Activated gamma-delta T cell treated with anti-CD3 and anti-CD28 coated beads, Interleukin-2, amount 50 U/mL, for 16 hours (primary cell): ENCODE data around the gene IL2RA.
"Not testable (repeated sequence)": the region's sequence is repeated elsewhere in the genome, so short reads cannot be mapped to it uniquely, and the experiment has no call there.

ENCODE experiments used
- DNase-seq: peaks from one replicate; pipeline ENCODE4 v3.0.0-alpha.2; 2020; ENCODE audit warnings: low read depth

Gene IL2RA

DNA sequence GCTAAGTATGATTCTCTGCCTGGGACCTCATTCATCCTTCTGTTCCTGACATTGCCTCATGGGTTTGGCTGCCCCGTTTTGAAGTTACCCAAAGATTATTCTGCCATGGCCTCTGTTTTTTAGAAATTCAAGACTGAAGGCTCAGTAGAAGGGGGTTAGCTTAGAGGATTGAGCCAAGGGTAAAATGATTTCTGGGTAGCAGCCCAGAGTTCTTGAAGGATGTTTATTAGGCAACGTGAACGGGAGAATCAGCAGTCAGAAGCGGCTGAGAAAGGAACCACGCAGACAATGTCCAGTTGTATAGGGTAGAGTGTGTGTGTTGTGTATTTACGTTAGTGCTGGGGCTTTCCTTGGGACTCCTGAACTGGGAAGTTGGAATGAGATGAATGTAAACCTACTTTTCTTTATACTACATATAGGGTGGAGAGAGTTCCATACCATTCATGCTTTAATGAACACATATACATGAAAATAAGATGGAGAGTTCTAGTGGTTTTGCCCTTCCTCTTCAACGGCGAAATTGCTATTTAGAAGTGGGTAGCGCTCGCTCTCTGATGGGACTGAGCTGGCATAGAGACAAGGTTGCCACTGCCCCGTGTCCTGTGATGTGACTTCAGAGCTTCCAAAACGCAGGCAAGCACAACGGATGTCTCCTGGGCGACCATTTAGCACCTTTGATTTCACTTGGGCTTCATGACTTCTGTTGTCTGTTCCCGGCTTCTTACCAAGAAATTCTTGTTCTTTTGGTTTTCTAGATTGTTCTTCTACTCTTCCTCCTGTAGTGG, 49.9 kb downstream of the IL2RA start:
- DNase-seq = no peak

DNA sequence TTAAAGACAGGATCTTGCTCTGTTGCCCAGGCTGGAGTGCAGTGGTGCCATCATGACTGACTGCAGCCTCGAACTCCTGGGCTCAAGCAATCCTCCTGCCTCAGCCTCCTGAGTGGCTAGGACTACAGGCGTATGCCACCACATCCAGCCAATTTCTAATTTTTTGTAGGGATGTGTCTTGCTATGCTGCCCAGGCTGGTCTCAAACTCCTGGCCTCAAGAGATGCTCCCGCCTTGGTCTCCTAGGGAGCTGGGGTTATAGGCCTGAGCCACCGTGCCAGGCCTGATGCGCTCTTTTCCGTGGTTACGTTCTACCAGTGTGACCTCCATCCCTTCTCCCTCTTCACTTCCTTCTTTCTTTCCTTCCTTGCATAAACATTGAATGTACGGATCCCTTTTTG, 50.6 kb downstream of the IL2RA start:
- no peak for DNase-seq

DNA sequence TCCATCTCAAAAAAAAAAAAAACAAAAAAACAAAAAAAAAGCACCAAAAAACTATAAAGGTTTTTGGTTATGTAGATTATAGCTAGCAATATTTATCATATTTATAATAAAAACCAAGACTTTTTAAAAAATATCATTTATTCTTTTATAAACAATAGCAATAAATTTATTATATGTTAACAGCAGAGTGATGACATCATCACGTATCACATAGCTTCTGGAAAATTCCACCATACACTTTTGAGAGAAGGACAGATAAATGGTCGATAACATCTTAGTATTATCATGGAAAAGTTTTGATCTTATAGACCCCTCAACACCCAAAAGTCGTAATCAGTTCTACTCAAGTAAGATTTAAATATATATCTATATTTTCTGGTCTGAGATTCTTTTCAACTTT, 51.6 kb downstream of the IL2RA start:
- no peak for DNase-seq

DNA sequence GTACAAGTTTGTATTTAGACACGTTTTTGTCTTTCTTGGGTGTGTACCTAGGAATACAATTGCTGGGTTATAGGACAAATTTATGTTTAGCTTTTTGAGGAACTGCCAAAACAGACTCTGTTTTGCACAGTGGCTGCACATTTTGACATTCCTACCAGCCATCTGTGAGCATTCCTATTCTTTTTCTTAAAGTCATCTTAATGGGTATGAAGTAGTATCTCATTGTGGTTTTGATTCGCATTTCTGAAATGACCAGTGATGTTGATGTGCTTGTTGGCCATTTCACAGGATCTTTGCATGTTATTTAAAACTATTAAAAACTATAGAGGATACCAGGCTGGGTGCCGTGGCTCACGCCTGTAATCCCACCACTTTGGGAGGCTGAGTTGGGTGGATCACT, 52.2 kb downstream of the IL2RA start:
- DNase-seq = no peak

DNA sequence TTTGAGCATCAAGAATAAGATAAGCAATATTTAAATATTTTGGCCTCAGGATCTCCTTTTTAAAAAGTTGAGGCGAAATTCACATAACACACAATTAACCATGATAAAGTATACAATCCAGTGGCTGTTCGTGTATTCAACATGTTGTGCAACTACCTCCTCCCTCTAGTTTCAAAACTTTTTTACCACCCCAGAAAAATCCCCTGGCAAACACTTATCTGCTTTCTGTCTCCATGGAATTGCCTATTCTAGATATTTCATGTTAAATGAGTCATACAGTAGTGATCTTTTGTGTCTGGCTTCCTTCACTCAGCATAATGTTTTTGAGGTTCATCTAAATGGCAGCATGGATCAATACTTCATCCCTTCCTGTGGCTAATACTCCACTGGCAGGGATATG, 53.0 kb downstream of the IL2RA start:
- DNase-seq = no peak

DNA sequence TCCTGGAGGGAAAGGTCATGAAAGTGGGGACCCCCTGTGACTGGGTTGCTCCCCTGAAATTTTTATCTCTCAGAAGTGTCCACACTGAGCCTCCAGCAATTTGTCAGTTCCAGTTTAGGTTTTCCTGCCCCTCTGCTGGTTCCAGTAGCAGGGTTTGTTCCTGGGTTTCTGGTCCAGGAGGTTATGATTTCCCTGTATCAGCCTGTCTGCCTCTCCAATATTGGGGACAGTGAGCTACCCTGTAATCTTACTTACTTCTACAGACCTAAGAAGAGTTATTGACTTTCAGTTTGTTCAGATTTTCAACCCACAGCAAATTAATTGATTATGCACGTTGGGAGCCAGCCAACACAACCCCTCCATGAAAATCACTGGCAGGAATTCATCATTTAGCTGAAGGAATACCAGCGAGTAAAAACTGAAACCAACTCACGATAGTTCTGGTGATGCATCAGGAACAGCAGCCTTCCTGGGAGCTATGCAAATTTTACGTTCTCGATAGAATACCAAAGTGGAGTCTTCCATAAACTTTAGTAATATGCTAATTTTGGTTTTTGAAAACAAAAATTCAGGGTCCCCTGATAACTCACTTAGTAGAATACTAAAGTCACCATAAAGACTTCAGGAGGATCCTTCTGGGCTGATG, 53.5 kb downstream of the IL2RA start:
- no peak for DNase-seq

DNA sequence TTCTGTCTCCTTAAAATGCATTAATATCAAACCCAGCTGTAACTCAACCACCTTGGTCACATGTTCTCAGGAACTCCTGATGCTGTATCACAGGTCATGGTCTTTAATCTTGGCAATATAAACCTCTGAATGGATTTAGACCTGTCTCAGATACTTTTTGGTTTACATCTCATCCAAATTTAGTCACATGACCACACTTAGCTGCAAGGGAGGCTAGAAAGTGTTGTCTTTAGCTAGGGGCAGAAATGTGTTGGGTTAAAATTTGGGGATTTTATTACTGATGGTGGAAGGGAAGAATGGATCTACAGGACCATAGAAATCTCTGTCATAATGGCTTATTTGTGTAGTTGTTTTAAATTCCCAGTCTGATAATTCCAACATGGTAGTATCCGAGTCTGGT, 55.2 kb downstream of the IL2RA start:
- no peak for DNase-seq

DNA sequence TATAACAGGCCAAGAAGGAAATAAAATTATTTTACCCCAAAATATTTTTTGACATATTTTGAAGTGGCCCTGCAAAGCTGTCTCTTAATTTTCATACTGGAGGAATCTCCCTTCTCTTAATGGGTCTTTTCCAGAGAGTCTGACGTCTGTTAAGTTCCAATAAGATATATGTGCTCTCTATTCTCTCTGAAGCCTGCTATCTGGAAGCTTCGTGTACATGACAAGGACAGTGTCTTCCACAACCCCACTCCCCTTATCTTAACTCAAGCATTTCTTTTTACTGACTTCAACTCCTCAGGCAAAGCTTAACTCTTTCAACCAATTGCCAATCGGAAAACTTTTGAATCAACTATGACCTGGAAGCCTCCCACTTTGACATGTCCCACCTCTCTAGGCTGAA, 55.6 kb downstream of the IL2RA start:
- no peak for DNase-seq

DNA sequence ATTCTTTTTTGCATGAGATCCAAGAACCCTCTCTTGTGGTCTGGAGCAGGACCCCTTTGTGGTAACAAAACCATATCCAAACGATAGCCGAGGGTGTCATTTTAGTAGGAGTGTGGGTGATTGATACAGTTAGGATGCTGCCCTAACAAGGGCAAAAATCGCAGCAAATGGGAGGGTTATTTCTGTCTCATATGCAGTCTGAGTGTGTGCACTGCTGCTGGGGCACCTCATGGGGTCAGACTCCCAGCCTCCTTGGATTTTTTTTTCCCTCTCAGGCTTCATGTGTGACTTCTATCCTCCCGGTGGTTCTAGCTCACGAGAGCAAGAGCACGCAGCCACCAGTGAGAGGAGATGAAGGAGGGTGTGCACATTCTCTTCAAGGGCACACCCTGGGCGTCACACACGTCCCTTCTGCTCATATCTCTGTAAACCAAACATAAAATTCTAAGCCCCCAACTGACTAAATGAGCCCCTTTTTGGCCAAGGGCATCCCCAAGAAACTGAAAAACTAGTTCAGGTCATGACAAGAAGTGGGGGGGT, 56.2 kb downstream of the IL2RA start:
- DNase-seq = no peak

DNA sequence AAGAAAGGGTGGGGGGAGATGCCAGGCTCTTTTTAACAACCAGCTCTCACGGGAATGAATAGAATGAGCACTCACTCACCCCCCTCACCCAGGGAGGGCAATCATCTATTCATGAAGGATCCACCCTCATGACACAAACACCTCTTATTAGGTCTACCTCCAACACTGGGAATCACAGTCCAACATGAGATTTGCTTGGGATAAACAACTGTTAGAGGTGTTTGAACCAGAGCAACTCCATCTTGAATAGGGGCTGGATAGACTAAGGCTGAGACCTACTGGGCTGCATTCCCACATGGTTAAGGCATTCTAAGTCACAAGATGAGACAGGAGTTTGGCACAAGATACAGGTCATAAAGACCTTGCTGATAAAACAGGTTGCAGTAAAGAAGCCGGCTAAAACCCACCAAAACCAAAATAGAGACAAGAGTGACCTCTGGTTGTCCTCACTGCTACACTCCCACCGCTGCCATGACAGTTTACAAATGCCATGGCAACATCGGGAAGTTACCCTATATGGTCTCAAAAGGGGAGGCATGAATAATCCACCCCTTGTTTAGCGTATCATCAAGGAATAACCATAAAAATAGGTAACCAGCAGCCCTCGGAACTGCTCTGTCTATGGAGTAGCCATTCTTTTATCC, 56.9 kb downstream of the IL2RA start:
- DNase-seq = not testable (repeated sequence)

DNA sequence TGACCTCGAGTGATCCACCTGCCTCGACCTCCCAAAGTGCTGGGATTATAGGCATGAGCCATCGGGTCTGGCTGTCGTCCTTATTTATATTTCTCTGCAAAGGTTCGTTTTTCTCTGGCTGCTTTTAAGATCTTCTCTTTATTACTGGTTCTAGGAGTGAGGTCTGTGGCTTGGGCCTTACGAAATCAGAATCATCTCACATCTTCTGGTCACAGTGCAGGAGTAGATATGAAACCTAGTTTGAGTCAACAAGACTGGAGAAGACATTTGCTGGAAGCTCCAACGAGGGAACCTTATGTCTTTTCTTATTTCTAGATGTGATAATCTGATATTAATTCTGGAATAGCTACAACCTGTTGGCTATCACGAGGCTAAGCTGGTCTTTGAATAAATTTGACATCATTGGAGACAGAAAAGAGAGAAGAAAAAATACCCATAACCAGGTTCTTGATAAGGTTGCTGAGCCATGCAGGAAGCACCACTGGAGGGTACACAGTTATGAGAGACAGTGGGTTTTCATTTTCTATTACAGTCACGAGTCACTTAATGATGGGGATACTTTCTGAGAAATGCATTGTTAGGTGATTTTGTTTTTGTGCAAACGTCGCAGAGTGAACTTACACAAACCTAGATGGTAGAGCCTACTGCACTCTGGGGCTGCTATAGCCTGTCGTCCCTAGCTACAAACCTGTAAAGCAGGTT, 59.2 kb downstream of the IL2RA start:
- no peak for DNase-seq

DNA sequence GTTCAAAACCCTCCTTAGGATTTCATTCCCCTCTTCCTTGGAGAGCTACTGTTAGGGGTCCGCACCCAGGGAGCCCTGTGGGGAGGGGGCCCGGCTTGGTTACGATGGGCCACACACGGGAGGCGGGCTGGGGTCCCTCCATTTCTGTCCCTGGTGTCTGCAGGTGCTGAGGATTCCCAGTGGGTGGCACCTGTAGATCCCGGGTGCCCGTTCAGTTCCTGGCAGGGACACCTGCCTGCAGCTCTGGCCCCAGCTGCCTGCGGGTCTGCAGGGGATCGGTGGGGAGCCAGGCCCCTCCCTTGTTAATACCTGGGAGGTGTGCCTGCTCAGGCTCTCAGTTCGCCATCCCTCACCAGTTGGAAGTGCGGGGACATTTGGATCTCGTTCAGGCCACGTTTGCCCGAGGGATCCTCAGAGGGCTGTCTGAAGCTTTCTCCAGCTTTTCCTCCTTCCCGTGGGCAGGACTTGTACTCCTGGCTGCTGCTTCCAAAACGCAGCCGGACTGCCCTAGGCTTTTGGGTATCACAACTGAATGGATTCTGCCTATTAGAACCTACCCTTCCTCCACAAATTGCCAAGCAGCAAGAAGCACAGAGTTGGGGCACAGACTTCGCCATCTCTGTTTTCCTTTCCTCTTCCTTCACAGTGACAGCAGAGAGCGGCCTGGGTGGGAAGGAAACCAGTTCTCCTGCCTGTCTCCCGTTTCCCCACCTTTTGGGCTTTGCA, 62.6 kb downstream of the IL2RA start:
- no peak for DNase-seq

DNA sequence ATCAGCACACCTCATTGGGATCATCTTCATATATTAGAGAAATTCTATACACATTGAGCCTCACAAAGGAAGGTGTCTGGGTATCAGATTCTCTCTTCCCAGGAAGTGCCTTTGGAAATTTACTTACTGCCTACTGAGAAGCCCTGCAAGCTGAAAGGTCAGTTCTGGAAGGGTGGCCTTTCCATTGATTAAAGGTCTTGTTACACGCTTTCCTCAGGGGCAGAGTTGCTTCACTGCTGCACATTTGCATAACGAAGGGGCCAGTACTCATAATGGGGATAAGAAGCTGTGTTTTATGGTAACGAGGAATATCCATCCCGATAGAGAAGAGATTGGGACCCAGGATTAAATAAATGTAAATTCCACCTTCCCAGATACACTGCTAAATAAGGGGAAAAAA, 65.5 kb downstream of the IL2RA start:
- no peak for DNase-seq

DNA sequence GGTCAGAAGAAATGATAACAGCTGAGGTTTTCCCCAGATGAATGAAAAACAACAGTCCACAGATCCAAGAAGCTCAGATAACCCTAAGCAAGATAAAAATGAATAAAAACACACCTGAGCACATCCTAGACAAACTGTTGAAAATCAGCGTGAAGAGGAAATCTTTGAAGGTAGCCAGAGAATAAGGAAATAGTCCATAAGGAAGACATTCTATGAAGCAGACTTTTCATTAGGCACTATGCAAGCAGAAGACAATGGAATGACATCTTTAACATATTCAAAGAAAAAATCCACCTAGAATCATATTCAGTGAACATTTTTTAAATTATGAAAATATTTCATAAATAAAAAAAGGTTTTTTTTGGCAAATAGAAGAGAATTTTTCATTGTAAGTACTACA, 69.8 kb downstream of the IL2RA start:
- DNase-seq = no peak

DNA sequence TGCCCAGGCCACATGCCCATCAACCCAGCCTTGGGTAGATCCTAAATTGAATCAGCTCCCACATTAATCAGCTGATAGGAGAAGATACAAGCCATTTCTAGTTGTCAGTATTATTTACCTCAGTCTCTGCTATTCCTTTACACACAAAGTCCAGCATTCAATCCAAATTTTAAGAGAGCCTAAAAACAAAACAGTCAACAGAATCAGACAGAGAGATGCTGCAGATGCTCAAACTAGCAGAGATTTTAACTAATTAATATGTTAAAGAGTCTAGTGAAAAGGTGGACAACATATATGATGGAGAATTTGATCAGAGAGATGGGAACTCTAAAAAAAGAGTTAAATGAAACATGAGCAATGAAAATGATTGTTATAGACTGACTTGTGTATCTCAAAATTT, 70.5 kb downstream of the IL2RA start:
- no peak for DNase-seq

DNA sequence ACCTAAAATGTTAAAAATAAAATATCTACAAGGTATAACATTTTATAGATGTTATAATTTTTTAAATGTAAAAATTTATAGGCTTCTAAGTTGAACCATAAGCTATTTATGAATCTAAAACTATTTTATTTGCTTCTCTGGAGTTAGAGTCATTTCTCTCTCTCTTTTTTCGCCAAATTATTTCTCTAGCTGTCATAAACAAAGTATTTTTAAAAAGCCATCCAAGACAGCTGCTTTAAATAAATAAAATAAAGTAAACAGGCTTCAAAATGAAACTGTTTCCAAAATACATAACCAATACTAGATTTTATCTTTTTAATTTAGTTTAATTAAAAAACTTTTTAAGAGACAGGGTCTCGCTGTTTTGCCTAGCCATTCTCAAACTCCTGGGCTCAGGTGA, 72.4 kb downstream of the IL2RA start:
- DNase-seq = no peak

DNA sequence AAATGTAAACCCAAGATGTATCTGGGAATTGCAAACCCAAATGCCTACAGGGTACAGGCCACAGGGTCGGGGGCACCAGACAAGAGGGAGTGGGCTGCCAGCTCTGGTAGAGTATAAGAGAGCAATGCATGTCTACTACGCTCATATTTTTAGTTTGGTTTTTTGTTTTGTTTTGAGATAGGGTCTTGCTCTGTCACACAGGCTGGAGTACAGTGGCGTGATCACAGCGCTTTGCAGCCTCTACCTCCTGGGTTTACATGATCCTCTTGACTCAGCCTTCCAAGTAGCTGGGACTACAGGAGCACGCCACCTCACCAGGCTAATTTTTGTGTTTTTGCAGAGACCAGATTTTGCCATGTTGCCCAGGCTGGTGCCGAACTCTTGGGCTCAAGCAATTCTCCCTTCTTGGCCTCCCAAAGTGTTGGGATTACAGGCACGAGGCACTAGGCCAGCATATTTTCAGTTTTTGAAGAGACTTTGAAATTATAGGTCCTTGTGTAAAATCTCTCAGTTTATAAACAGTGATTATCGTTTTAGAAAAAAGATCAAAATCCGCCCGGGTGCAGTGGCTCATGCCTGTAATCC, 73.7 kb downstream of the IL2RA start:
- DNase-seq = no peak

DNA sequence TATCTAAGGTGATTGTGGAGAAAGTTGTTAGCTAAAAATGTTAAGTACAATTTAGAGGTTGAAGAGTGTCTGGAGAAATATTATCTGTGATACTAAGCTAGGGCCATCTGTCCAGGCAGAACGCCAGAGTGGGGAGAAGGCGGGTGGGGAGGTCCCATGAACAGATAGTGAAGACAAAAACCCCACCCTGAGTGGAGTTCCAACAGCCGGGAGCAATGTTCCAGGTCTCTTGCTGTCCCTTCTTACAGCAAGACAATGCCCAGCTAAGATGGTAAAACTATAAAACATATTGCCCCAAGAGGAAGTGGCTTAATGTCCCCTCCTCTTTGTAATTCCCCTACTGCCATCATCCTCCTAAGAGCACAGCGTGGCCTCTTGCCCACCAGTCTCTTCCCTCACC, 74.4 kb downstream of the IL2RA start:
- no peak for DNase-seq

DNA sequence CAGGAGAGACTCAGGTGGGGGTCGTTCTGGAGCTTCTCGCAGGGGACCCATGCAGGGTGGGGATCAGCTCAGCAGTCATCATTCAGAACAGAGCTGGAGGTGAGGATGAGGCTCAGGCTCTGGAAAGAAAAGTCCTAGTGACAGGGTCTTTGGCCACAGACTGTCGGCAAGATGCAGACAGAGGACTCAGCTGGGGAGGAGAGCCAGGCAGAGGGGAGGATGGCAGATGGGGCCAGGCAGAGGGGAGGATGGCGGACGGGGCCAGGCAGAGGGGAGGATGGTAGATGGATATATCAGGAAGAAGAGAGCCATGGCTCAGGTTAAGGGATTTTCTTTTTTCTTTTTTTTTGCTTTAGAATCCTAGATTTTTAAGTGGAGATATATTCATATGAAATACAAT, 77.1 kb downstream of the IL2RA start:
- DNase-seq = no peak

DNA sequence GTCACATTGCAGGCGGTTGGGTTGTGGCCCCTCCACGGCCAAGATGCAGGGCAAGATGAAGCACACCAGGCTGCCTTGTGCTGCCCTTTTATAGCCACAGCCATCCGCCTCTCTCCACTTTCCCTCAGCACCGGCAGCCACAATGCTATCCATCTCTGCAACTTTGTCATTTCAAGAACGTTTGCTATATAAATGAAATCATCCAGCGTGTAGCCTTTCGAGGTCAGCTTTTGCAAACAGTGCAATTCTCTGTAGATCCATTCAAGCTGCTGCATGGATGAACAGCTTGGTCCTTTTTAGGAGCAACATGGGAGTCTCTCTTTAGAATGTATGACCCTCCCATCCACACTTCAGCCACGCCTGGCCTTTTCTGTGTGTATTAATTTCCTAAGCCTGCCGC, 78.4 kb downstream of the IL2RA start:
- DNase-seq = no peak

DNA sequence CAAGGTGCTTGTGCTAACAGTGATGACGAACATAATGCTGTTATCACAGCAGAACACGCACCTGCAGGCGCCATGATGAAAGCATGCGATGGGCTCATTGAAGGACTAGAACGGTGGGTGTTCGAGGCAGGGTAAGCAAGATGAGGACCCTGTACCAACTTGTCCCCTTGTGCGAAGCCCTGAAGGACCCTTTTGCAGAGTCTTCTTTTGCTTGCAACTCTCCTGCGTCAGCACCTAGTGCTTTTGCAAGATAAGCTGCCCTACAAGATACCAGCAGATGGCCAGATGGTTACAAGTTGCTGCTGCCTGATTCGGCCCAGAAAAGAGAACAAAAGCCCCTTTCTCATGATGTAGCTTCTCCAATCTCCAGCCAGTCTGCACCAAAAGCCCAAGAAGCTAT, 80.6 kb downstream of the IL2RA start:
- no peak for DNase-seq

DNA sequence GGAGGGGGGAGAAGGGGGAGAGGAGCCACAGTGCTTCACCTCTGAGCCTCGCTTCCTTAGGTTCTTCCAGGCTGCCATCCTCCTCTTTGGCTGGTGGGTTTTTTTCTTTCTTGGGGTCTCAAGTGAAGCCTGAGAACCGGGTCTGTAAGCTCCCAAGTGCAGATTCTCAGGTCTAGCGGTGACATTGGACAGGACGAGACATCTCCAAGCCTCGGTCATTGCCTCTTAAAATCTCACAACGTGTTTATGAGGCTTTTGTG, 84.0 kb downstream of the IL2RA start:
- no peak for DNase-seq
